Neural cell (in vitro differentiated cells): ENCODE data around the gene MAP4K4. TPM values are rescaled to one million over a fixed set of nuclear protein-coding genes. Genes with fewer than 3 reads are reported as not detected.

Experiments used
- H2AFZ ChIP-seq: fragments of 200-600, 300-800 bp; sonication (generic), shearing (Covaris generic); 2 replicates; pipeline ENCODE4 v1.6.0; 2014; ENCODE audit warnings: low read depth, mild to moderate bottlenecking, antibody characterized with exemption, low read length, moderate library complexity
- H3F3A ChIP-seq: fragments of 200-600 bp; shearing (Covaris generic); 2 replicates; pipeline ENCODE4 v1.6.1; 2016; ENCODE audit warnings: mild to moderate bottlenecking, moderate library complexity, mixed read lengths, antibody characterized with exemption, low read length; ENCODE audit not compliant: insufficient read depth, poor library complexity, severe bottlenecking
- H3K27ac ChIP-seq: fragments of 200-600, 300-800 bp; sonication (generic), shearing (Covaris generic); 2 replicates; pipeline ENCODE4 v1.5.1; 2014; ENCODE audit warnings: mild to moderate bottlenecking, low read length, moderate library complexity
- H3K27me3 ChIP-seq: fragments of 300-800, 200-600 bp; sonication (generic), shearing (Covaris generic); 2 replicates; pipeline ENCODE4 v1.6.0; 2014; ENCODE audit warnings: mild to moderate bottlenecking, low read depth, low read length, moderate library complexity; ENCODE audit not compliant: insufficient read depth
- H3K36me3 ChIP-seq: fragments of 300-800, 200-600 bp; sonication (generic), shearing (Covaris generic); 2 replicates; pipeline ENCODE4 v1.5.1; 2014; ENCODE audit warnings: mild to moderate bottlenecking, antibody characterized with exemption, low read length, moderate library complexity; ENCODE audit not compliant: insufficient read depth
- H3K4me2 ChIP-seq: fragments of 300-800, 200-600 bp; sonication (generic), shearing (Covaris generic); 2 replicates; pipeline ENCODE4 v1.6.0; 2014; ENCODE audit warnings: mild to moderate bottlenecking, low read length
- H3K4me3 ChIP-seq: fragments of 300-800, 200-600 bp; sonication (generic), shearing (Covaris generic); 2 replicates; pipeline ENCODE4 v1.5.1; 2014; ENCODE audit warnings: mild to moderate bottlenecking, low read length, moderate library complexity
- H3K79me2 ChIP-seq: fragments of 200-600 bp; shearing (Covaris generic); replicated peaks from 2 replicates; pipeline ENCODE4 v1.6.0; 2014; ENCODE audit warnings: mild to moderate bottlenecking, low read length, moderate library complexity; ENCODE audit not compliant: insufficient read depth
- H3K9ac ChIP-seq: fragments of 300-800, 200-600 bp; sonication (generic), shearing (Covaris generic); 2 replicates; pipeline ENCODE4 v1.6.1; 2016; ENCODE audit warnings: mild to moderate bottlenecking, low read length, mixed read lengths
- H3K9me2 ChIP-seq: fragments of 200-600 bp; shearing (Covaris generic); 2 replicates; pipeline ENCODE4 v1.6.1; 2016; ENCODE audit warnings: mild to moderate bottlenecking, low read length, mixed read lengths; ENCODE audit not compliant: insufficient read depth
- H3K9me3 ChIP-seq: fragments of 200-600, 300-800 bp; sonication (generic), shearing (Covaris generic); 2 replicates; pipeline ENCODE4 v1.6.1; 2016; ENCODE audit warnings: mild to moderate bottlenecking, mixed run types, low read length, moderate library complexity, mixed read lengths
- H4K20me1 ChIP-seq: fragments of 200-600 bp; shearing (Covaris generic); 2 replicates; pipeline ENCODE4 v1.6.1; 2016; ENCODE audit warnings: mild to moderate bottlenecking, mixed run types; ENCODE audit not compliant: insufficient read depth
- CTCF ChIP-seq: fragments of 450-650 bp; IDR thresholded peaks from 2 replicates; pipeline ENCODE4 v1.5.1; 2014; ENCODE audit warnings: antibody characterized with exemption, mild to moderate bottlenecking, moderate library complexity; ENCODE audit not compliant: poor library complexity, severe bottlenecking
- EP300 ChIP-seq: fragments of 450-650 bp; conservative IDR thresholded peaks from 2 replicates; pipeline ENCODE4 v1.6.1; 2014; ENCODE audit warnings: antibody characterized with exemption, mild to moderate bottlenecking, moderate library complexity; ENCODE audit not compliant: poor library complexity, severe bottlenecking
- EZH2 ChIP-seq: fragments of 200-600, 300-800 bp; shearing (Covaris generic), sonication (generic); IDR thresholded peaks from 2 replicates; pipeline ENCODE4 v1.6.1; 2014; ENCODE audit warnings: antibody characterized with exemption, low read length, borderline replicate concordance, mild to moderate bottlenecking; ENCODE audit not compliant: insufficient read depth, poor library complexity, severe bottlenecking
- MXI1 ChIP-seq: fragments of 450-650 bp; conservative IDR thresholded peaks from 2 replicates; pipeline ENCODE4 v1.6.1; 2014; ENCODE audit warnings: antibody characterized with exemption, mild to moderate bottlenecking; ENCODE audit not compliant: poor library complexity, severe bottlenecking
- POLR2AphosphoS5 ChIP-seq: IDR thresholded peaks from 2 replicates; pipeline ENCODE4 v1.6.1; 2012
- RAD21 ChIP-seq: fragments of 450-650 bp; conservative IDR thresholded peaks from 2 replicates; pipeline ENCODE4 v1.6.1; 2014; ENCODE audit warnings: antibody characterized with exemption, mild to moderate bottlenecking, moderate library complexity
- REST ChIP-seq: IDR thresholded peaks from 2 replicates; pipeline ENCODE4 v1.6.1; 2012; ENCODE audit warnings: borderline replicate concordance
- SMC3 ChIP-seq: fragments of 450-650 bp; conservative IDR thresholded peaks from 2 replicates; pipeline ENCODE4 v1.6.1; 2014; ENCODE audit warnings: antibody characterized with exemption, mild to moderate bottlenecking, moderate library complexity; ENCODE audit not compliant: poor library complexity
- TAF1 ChIP-seq: IDR thresholded peaks from 2 replicates; pipeline ENCODE4 v1.6.1; 2012; ENCODE audit warnings: low read depth
- polyA plus RNA-seq: library from polyadenylated mRNA; depleted of rRNA; stranded (reverse); fragments of >200 nt; gene quantifications from 2 replicates; pipeline ENCODE4 v1.2.3, GENCODE V29; 2014

MAP4K4 gene
- polyA plus RNA-seq, 1 donor from 2014 or later = 125 TPM

- no peak overlapping the region for H3K27ac ChIP-seq
- H3K79me2 ChIP-seq = peaks cover 6% of the 10 kb centered on the region
- H3K4me3 ChIP-seq = no peak overlapping the region
- no peaks in the 10 kb centered on the region for H3F3A ChIP-seq
- H3K4me2 ChIP-seq = no peak overlapping the region
- TF ChIP-seq REST (no peak), CTCF (no peak), POLR2AphosphoS5 (no peak), TAF1 (no peak), MXI1 (no peak), EP300 (no peak), EZH2 (no peak), SMC3 (no peak), RAD21 (no peak)
- no peaks in the 10 kb centered on the region for H4K20me1 ChIP-seq
- H3K36me3 ChIP-seq = no peaks in the 10 kb centered on the region
- H2AFZ ChIP-seq = no peak overlapping the region
- no peaks in the 10 kb centered on the region for H3K27me3 ChIP-seq
- no peaks in the 10 kb centered on the region for H3K9me2 ChIP-seq
- no peaks in the 10 kb centered on the region for H3K9me3 ChIP-seq
- no peak overlapping the region for H3K9ac ChIP-seq
Observed at GRCh38 chr2:101854877-101855276, 157.4 kb downstream of the MAP4K4 start.

- Histone ChIP-seq H3F3A (no peaks in the 10 kb centered on the region), H3K4me2 (no peak overlapping the region), H2AFZ (no peak overlapping the region), H3K27ac (no peak overlapping the region), H3K4me3 (no peak overlapping the region), H3K9me2 (no peaks in the 10 kb centered on the region), H4K20me1 (no peaks in the 10 kb centered on the region), H3K79me2 (peaks cover 4% of the 10 kb centered on the region), H3K9me3 (no peaks in the 10 kb centered on the region), H3K9ac (no peak overlapping the region), H3K27me3 (no peaks in the 10 kb centered on the region), H3K36me3 (no peaks in the 10 kb centered on the region)
- TF ChIP-seq TAF1 = no peak
- TF ChIP-seq SMC3 = no peak
- TF ChIP-seq MXI1 = no peak
- TF ChIP-seq RAD21 = no peak
- TF ChIP-seq REST = no peak
- TF ChIP-seq EZH2 = no peak
- no peak for TF ChIP-seq EP300
- no peak for TF ChIP-seq CTCF
- TF ChIP-seq POLR2AphosphoS5 = no peak
Observed at GRCh38 chr2:101855776-101856175, 158.3 kb downstream of the MAP4K4 start.
